Thyroid gland (tissue), 4 donors: ENCODE results near the gene TRPT1.

ENCODE experiments used
- CTCF ChIP-seq, 6 experiments: fragments of 200-600 bp in 3 of 6; fragments of 450-650 bp in 3 of 6; sonication (generic) in 3 of 6; IDR thresholded peaks; one replicate each; pipeline ENCODE4 v1.5.1; 2016 to 2019; ENCODE audit warnings: antibody characterized with exemption in 6 of 6, mild to moderate bottlenecking in 2 of 6, inconsistent platforms in 1 of 6, moderate library complexity in 1 of 6
- POLR2A ChIP-seq, 2 donors: fragments of 450-650 bp; IDR thresholded peaks; one replicate each; pipeline ENCODE4 v1.6.1; 2017; ENCODE audit warnings: antibody characterized with exemption in 2 of 2, mild to moderate bottlenecking in 2 of 2, moderate library complexity in 1 of 2

DNA sequence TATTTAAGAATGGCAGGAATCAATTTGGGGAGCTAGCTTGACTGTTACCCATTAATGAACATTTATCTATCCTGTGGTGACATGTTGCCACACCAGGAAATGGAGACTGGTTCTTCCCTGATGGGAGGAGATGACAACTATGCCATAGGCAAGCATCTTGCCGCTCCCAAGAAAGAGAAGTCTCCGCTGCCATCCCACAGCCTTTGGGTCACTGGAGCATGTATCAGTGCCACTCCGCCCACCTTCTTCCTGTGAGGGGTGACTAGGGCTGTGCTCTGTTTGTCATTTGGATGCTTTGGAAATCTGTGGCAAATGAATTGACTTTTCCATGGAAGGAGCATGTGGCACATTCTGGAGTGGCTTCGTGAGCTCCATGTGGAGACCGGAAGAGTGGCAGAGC is 33.6 kb downstream of the TRPT1 start:
- TF ChIP-seq CTCF (IDR thresholded peaks at IDR 0.05): no peak
- TF ChIP-seq POLR2A (IDR thresholded peaks at IDR 0.05): no peak
